Measurements from ENCODE around the gene FBXW11. TPM values are rescaled to one million over a fixed set of nuclear protein-coding genes. Genes with fewer than 3 reads are reported as not detected.
"Not testable (repeated sequence)": the region's sequence is repeated elsewhere in the genome, so short reads cannot be mapped to it uniquely, and the experiment has no call there.

FBXW11 gene
- total and polyA plus RNA-seq, 10 donors: 7.5 to 72.1 (median 54.7) TPM

DNA sequence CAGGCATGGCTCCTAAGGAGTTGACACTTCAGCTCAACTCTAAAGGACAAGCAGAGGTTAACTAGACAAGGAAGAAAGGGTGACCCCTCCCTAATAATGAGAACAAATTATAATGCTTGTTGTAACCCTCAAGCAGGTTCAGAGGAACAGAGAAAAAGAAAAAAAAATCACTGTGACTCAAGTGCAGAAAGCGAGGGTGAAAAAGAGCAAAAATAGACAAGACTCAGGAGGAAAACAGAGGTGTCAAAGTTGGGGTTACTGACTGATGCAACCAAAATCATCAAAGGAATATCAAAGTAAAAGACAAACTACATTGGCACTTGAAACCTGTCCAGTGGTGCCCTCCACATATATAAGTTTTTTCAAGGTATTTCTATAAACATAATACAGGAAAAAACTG lies 28.4 kb downstream of the FBXW11 start:
- Histone ChIP-seq H3K9me3 (peaks cover 0 to 37% (median 31%) of the 10 kb centered on the region in 8 donors), H3K4me1 (peaks cover 7 to 77% (median 51%) of the 10 kb centered on the region in 6 donors), H3K36me3 (peaks cover 0 to 12% (median 0%) of the 10 kb centered on the region in 6 donors), H3K27ac (peak overlapping the region in 7 of 8 donors; percentile 1 to 75 (median 54)), H3K27me3 (replicated peaks in 1 of 7) (no peaks in the 10 kb centered on the region), H3K4me3 (no peak overlapping the region)
- intact Hi-C loops (cut with DNase I; ENCODE audit: low total_unique reads): no loop called here
- DNase-seq: no peak
- TF ChIP-seq POLR2AphosphoS5 (IDR thresholded peaks at IDR 0.05) (no peak), POLR2A (IDR thresholded peaks at IDR 0.05) (no peak)
- TF ChIP-seq, protein P1, sequence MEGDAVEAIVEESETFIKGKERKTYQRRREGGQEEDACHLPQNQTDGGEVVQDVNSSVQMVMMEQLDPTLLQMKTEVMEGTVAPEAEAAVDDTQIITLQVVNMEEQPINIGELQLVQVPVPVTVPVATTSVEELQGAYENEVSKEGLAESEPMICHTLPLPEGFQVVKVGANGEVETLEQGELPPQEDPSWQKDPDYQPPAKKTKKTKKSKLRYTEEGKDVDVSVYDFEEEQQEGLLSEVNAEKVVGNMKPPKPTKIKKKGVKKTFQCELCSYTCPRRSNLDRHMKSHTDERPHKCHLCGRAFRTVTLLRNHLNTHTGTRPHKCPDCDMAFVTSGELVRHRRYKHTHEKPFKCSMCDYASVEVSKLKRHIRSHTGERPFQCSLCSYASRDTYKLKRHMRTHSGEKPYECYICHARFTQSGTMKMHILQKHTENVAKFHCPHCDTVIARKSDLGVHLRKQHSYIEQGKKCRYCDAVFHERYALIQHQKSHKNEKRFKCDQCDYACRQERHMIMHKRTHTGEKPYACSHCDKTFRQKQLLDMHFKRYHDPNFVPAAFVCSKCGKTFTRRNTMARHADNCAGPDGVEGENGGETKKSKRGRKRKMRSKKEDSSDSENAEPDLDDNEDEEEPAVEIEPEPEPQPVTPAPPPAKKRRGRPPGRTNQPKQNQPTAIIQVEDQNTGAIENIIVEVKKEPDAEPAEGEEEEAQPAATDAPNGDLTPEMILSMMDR (IDR thresholded peaks at IDR 0.05 in 8 of 11, conservative IDR thresholded peaks at IDR 0.05 in 3 of 11): no peak
- 49 to 74% (median 72%) methylated on average over 1 of the region's 1 CpG for WGBS, 5 donors

DNA sequence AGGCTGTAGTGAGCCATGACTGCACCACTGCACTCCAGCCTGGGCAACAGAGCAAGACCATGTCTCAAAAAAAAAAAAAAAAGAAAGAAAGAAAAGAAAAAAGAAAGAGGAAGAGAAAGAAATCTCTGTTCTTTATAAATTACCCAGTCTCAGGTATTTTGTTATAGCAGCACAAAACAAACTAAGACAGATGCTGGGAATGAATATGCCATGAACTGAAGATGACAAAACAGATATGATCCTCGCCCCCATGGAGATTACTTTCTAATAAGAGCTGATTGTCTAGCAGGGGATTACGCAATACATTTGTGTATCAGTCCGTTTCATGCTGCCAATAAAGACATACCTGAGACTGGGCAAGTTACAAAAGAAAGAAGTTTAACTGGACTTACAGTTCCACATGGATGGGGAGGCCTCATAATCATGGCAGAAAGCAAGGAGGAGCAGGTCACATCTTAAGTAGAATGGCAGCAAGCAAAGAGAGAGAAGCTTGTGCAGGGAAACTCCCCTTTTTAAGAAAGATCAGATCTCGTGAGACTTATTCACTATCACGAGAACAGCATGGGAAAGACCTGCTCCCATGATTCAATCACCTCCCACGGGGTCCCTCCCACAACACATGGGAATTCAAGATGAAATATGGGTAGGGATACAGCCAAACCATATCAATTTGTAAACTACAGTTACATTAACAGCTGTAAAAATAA lies 29.0 kb downstream of the FBXW11 start:
- H3K27me3 ChIP-seq (replicated peaks in 1 of 7); intact Hi-C loops (cut with DNase I; ENCODE audit: low total_unique reads); H3K36me3 ChIP-seq; H3K4me3 ChIP-seq; DNase-seq: not testable (repeated sequence)
- peaks cover 7 to 79% (median 52%) of the 10 kb centered on the region in 6 donors for H3K4me1 ChIP-seq
- H3K9me3 ChIP-seq: peaks cover 0 to 37% (median 31%) of the 10 kb centered on the region in 8 donors
- WGBS, 5 donors: 71 to 81% (median 79%) methylated on average over 6 of the region's 6 CpGs
- peak overlapping the region in 7 of 8 donors; percentile 1 to 75 (median 54) for H3K27ac ChIP-seq

DNA sequence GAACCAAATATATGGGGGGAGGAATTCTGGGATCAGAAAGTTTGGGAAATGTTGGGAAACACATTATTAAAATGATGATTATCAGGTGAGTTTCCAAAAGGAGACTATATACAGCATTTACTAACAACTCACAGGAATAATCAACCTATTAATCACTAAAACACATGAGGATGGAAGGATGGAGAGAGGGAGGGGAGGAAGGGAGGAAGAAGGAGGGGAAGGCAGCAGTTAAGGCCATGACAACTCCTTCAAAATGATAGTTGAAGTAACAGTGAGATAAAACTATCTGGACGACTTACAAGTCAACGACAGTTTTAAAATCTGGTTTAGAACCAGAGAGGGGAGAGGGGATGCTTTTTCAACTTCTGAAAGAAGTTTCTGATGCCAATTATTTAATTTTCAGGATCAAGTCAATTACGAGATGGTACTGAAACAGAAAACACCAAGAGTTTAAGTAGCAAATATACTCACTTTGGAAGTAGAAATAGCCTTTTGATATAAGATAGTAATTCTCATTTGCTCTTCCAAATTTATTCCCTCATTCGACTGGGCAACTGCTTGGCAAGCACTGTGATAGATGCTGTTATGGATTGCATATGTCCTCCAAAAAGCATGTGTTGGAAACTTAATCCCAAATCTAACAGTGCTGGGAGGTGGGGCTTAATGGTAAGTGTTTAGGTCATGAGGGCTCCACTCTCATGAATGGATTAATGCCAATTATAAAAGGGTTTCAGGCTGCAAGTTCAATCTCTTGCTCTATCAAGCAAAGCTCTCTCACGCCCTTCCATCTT lies 30.4 kb downstream of the FBXW11 start:
- H3K4me1 ChIP-seq: peaks cover 7 to 81% (median 47%) of the 10 kb centered on the region in 6 donors
- peaks cover 0 to 6% (median 0%) of the 10 kb centered on the region in 6 donors for H3K36me3 ChIP-seq
- no peak for DNase-seq
- H3K4me3 ChIP-seq: no peak overlapping the region
- intact Hi-C loops (cut with DNase I; ENCODE audit: low total_unique reads): no loop called here
- WGBS, 5 donors: 75 to 90% (median 79%) methylated on average over 5 of the region's 5 CpGs
- H3K9me3 ChIP-seq: peaks cover 0 to 30% (median 27%) of the 10 kb centered on the region in 8 donors
- H3K27ac ChIP-seq: peak overlapping the region in 1 of 8 donors; percentile 75
- H3K27me3 ChIP-seq (replicated peaks in 1 of 7): no peaks in the 10 kb centered on the region
- TF ChIP-seq, protein P1 (IDR thresholded peaks at IDR 0.05 in 8 of 11, conservative IDR thresholded peaks at IDR 0.05 in 3 of 11): no peak
- no peak for TF ChIP-seq POLR2A (IDR thresholded peaks at IDR 0.05)
- TF ChIP-seq POLR2AphosphoS5 (IDR thresholded peaks at IDR 0.05): no peak

DNA sequence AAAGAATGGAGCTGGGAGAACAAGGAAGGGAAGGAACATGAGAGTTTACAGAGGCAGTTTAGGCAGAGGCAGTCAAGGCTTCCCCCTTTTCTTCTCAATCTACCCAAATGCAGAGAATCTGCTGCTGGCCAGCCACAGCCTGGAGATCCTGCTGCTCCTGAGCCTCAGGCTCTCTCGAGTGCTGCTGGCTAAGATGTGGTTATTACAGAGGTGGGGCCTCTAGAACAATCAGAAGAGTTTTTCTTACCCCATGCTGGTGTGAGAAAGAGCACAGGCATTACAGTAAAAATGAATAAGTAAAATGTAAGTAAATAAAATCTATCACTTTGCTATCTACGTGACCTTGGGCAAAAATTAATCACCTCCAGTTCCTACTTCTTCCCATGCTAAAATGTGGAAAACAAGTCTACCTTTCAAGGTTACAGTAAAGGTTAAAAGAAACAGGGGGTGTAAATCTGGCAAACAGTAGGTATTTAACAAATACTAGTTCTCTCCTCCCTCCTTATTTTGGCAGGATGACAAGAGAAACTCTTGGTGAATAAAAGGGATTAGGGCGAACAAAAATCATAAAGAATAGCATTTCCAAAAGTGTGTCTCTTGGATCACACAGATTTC lies 31.1 kb downstream of the FBXW11 start:
- intact Hi-C loops (cut with DNase I; ENCODE audit: low total_unique reads): no loop called here
- Histone ChIP-seq H3K27me3 (replicated peaks in 1 of 7) (no peaks in the 10 kb centered on the region), H3K9me3 (peaks cover 0 to 26% (median 20%) of the 10 kb centered on the region in 8 donors), H3K4me1 (peaks cover 7 to 87% (median 47%) of the 10 kb centered on the region in 6 donors), H3K4me3 (no peak overlapping the region), H3K27ac (peak overlapping the region in 1 of 8 donors; percentile 75), H3K36me3 (peaks cover 0 to 6% (median 0%) of the 10 kb centered on the region in 6 donors)
- TF ChIP-seq, protein P1 (IDR thresholded peaks at IDR 0.05 in 8 of 11, conservative IDR thresholded peaks at IDR 0.05 in 3 of 11): no peak
- TF ChIP-seq POLR2A (IDR thresholded peaks at IDR 0.05) (no peak), POLR2AphosphoS5 (IDR thresholded peaks at IDR 0.05) (no peak)
- DNase-seq: no peak
- whole genome bisulfite sequencing, 5 donors: 74 to 81% (median 75%) methylated on average over 3 of the region's 3 CpGs

All from spleen (tissue), 11 donors.